T-helper 9 cell (primary cell): Measurements from ENCODE around the gene NOX3.
"Not testable (repeated sequence)": the region's sequence is repeated elsewhere in the genome, so short reads cannot be mapped to it uniquely, and the experiment has no call there.

Source experiments
- DNase-seq: peaks from one replicate; pipeline ENCODE4 v3.0.0-alpha.2; 2020

Gene NOX3

GRCh38 chr6:155362968-155363632 is 92.5 kb downstream of the NOX3 start:
- not testable (repeated sequence) for DNase-seq

DNA sequence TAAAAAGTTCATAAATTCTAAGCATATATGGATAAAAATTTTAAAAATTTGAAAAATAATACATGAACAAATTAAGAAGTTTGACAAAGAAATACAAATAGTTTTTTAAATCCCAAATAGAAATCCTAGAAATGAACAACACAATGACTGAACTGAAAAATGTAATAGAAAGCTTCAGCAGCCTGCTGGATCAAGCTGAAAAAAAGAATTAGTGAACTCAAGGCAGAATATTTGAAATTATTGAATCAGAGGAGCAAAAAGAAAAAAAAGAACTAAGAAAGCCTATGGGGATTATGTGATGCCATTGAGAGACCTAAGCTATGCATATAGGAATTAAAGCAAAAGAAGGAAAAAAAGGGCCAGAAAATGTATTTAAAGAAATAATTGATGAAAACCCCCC is 101.5 kb downstream of the NOX3 start:
- no peak for DNase-seq

DNA sequence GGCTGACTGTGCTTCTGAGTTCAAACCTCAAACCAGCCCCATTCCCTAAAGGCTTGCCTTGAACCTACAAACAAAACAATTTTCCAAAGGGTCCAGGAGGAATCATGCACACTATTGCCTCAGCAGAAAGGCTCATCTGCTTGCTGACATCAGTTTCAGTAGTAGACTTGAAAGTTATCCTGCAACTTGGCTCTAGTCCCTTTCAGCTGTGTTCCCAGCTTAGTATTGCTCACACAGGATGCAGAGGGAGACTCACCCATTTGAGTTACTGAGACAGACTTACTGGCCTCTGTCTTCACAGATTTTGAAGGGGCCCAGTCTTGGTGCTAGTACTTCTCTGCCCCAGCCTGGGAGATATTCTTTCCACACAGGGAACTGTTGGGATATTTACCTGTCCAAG is 102.8 kb downstream of the NOX3 start:
- no peak for DNase-seq

GRCh38 chr6:155352130-155352420 is 103.6 kb downstream of the NOX3 start:
- DNase-seq: no peak

DNA sequence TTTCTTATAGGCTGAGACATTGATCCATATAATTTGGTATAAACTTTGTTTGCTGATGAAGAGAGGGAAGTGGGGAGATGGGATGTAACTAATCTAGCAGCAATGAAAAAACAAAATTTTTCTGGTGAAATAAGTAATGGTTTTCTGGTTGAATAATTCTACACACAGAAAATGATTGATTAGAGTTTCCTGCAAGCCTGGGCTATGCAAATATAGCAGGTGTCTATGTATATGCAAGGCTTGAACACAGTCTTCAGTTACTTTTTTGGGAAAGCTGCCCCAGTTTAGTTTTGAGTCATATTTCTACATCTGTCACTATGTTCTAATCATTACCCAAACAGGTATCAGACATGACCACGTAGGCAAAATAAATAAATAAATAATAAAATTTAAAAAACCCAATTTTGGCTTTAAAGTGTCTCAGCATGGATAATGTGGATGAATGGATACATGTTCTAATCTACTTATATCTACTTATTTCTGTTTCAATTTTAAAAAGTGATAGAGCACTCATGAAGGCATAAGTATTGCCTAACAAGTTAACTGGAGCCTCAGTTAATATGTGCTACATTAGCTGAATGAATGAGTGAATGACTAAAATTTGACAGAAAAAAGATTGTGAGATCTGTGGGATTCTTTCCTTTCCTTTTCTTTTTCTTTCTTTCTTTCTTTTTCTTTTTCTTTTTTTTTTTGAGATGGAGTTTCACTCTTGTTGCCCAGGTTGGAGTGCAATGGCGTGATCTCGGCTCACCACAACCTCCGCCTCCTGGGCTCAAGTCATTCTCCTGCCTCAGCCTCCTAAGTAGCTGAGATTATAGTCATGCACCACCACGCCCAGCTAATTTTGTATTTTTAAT is 104.1 kb downstream of the NOX3 start:
- DNase-seq: no peak

DNA sequence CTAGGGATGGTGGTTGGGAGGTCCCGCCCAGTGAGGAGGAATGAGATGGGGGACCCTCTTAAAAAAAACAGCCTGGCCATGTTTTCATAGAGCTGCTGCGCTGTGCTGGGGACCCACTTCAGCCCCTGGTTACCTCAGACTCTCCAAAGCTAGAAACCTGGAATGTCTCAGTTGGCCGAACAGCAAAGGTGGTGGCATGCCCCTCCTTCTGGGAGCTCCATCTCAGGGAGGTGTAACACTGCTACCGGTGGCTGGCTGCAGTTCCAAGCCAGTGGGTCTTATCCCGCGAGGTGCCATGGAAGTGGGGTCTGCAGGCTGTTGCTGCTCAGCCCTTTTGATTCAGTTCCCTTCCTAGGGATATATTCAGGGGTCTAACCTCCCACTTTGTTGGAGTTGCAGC is 105.7 kb downstream of the NOX3 start:
- DNase-seq: no peak

DNA sequence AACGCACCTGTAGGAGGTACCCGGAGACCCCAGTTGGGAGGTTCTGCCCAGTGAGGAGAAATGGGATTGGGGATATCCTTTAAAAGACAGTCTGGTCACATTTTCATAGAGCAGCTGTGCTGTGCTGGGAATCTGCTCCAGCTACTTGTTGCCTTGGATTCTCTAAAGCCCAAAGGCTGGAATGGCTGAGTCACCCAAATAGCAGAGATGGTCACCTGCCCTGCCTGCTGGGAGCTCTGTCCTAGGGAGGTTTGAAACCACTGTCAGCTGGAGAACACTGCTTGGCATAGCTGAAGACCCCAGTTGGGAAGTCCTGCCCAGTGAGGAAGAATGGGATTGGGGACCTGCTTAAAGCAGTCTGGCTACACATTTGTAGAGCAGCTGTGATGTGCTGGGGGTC is 106.5 kb downstream of the NOX3 start:
- no peak for DNase-seq

GRCh38 chr6:155347800-155348199 is 107.8 kb downstream of the NOX3 start:
- no peak for DNase-seq

DNA sequence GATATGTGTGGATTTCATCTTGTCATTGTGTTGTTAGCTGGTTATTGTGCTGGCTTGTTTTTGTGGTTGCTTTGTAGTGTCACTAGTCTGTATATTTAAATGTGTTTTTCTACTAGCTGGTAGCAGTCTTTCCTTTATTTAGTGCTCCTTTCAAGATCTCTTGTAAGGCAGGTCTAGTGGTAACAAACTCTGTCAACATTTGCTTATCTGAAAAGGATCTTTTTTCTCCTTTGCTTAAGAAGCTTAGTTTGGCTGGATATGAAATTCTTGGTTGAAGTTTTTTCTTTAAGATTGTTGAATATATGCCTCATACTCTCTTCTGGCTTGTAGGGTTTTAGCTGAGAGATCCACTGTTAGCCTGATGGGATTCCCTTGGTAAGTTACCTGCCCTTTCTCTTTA is 108.7 kb downstream of the NOX3 start:
- no peak for DNase-seq
